Gastroesophageal sphincter (tissue), 3 donors: ENCODE data around the gene KIAA1217.
"Not testable (repeated sequence)": the region's sequence is repeated elsewhere in the genome, so short reads cannot be mapped to it uniquely, and the experiment has no call there.

ENCODE experiments used
- EP300 ChIP-seq: sonication (generic); formaldehyde crosslinking; IDR thresholded peaks from one replicate; pipeline ENCODE4 v1.6.1; 2017; ENCODE audit warnings: antibody characterized with exemption, mild to moderate bottlenecking
- POLR2A ChIP-seq, 2 donors: fragments of 450-650 bp; IDR thresholded peaks; one replicate each; pipeline ENCODE4 v1.6.1; 2017; ENCODE audit warnings: antibody characterized with exemption in 2 of 2, mild to moderate bottlenecking in 2 of 2, moderate library complexity in 1 of 2
- POLR2AphosphoS5 ChIP-seq: sonication (generic); formaldehyde crosslinking; IDR thresholded peaks from one replicate; pipeline ENCODE4 v1.6.1; 2017; ENCODE audit warnings: antibody characterized with exemption
- TF ChIP-seq, protein P1 (sequence below), 4 experiments: fragments of 200-600 bp in 2 of 4; fragments of 450-650 bp in 2 of 4; sonication (generic) in 1 of 4; IDR thresholded peaks; one replicate each; pipeline ENCODE4 v1.5.1; 2017 to 2019; ENCODE audit warnings: antibody characterized with exemption in 4 of 4, mild to moderate bottlenecking in 2 of 4, moderate library complexity in 2 of 4

DNA sequence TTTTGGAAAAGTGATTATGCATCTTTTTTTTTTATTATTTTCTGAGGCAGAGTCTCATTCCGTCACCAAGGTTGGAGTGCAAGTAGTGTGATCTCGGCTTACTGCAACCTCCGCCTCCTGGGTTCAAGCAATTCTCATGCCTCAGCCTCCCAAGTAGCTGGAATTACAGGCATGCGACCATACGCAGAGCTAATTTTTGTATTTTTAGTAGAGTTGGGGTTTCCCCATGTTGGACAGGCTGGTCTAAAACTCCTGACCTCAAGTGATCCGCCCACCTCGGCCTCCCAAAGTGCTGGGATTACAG, 141.9 kb downstream of the KIAA1217 start:
- not testable (repeated sequence) for TF ChIP-seq POLR2A (IDR thresholded peaks at IDR 0.05); POLR2AphosphoS5; EP300
- TF ChIP-seq, protein P1, sequence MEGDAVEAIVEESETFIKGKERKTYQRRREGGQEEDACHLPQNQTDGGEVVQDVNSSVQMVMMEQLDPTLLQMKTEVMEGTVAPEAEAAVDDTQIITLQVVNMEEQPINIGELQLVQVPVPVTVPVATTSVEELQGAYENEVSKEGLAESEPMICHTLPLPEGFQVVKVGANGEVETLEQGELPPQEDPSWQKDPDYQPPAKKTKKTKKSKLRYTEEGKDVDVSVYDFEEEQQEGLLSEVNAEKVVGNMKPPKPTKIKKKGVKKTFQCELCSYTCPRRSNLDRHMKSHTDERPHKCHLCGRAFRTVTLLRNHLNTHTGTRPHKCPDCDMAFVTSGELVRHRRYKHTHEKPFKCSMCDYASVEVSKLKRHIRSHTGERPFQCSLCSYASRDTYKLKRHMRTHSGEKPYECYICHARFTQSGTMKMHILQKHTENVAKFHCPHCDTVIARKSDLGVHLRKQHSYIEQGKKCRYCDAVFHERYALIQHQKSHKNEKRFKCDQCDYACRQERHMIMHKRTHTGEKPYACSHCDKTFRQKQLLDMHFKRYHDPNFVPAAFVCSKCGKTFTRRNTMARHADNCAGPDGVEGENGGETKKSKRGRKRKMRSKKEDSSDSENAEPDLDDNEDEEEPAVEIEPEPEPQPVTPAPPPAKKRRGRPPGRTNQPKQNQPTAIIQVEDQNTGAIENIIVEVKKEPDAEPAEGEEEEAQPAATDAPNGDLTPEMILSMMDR (IDR thresholded peaks at IDR 0.05) = not testable (repeated sequence)
